Hepatocyte (in vitro differentiated cells): ENCODE data around the gene NKX1-1.

Experiments
- EZH2 ChIP-seq: fragments of 200-600 bp; sonication (generic); IDR thresholded peaks from 2 replicates; pipeline ENCODE4 v1.6.1; 2016; ENCODE audit warnings: antibody characterized with exemption, mild to moderate bottlenecking, borderline replicate concordance
- EZH2phosphoT487 ChIP-seq: fragments of 200-600 bp; sonication (generic); IDR thresholded peaks from one replicate; pipeline ENCODE4 v1.6.1; 2018; ENCODE audit warnings: antibody characterized with exemption, mild to moderate bottlenecking, low read depth, moderate library complexity; ENCODE audit not compliant: unreplicated experiment, severe bottlenecking
- TF ChIP-seq, protein P1 (sequence below): fragments of 200-600 bp; sonication (generic); IDR thresholded peaks from 2 replicates; pipeline ENCODE4 v1.5.1; 2016; ENCODE audit warnings: antibody characterized with exemption, mild to moderate bottlenecking; ENCODE audit not compliant: poor library complexity

DNA sequence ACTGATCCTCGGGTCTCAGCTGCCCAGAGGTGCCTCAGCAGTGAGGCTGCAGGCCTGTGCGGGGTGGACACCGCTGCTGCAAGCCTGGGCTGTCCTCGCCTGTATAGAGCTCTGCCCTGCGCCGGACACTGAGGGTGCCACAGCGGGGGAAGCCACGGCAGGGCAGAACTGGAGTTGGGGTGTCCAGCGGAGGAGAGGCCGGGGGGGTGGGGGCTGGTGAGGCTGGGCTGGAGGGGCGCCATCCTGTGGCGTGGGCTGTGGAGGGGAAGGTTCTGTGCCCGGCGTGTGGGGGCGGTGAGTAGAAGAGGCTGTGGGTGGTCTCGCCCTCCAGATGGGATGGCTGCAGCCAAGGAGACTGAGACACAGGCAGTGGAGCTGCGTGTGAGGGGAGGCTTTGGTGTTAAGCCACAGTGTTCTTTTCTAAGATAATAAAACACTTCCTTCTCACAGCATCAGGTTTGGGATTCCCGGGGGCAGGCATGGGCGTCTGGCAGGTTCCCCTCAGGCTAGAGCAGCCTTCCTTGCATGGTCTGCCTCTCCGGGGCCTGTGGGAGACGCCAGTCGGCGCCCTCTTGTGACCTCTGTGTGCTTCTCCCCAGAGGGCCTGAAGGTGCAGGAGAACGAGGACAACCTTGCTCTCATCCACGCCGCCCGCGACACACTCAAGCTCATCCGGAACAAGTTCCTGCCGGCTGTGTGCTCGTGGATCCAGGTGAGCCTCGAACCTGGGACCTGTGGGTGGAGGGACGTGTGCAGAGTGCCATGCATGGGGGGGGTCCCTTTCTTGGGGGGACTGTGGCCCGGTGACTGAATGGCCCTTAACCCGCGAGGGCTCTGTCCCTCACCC lies 51.9 kb downstream of the NKX1-1 start:
- TF ChIP-seq, protein P1, sequence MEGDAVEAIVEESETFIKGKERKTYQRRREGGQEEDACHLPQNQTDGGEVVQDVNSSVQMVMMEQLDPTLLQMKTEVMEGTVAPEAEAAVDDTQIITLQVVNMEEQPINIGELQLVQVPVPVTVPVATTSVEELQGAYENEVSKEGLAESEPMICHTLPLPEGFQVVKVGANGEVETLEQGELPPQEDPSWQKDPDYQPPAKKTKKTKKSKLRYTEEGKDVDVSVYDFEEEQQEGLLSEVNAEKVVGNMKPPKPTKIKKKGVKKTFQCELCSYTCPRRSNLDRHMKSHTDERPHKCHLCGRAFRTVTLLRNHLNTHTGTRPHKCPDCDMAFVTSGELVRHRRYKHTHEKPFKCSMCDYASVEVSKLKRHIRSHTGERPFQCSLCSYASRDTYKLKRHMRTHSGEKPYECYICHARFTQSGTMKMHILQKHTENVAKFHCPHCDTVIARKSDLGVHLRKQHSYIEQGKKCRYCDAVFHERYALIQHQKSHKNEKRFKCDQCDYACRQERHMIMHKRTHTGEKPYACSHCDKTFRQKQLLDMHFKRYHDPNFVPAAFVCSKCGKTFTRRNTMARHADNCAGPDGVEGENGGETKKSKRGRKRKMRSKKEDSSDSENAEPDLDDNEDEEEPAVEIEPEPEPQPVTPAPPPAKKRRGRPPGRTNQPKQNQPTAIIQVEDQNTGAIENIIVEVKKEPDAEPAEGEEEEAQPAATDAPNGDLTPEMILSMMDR: no peak
- TF ChIP-seq EZH2phosphoT487 (no peak), EZH2 (no peak)
